Measurements from ENCODE around the gene RNLS. TPM values are rescaled to one million over a fixed set of nuclear protein-coding genes. Genes with fewer than 3 reads are reported as not detected.

The RNLS gene
- polyA plus RNA-seq, 3 donors: 3.3 to 3.9 (median 3.7) TPM

DNA sequence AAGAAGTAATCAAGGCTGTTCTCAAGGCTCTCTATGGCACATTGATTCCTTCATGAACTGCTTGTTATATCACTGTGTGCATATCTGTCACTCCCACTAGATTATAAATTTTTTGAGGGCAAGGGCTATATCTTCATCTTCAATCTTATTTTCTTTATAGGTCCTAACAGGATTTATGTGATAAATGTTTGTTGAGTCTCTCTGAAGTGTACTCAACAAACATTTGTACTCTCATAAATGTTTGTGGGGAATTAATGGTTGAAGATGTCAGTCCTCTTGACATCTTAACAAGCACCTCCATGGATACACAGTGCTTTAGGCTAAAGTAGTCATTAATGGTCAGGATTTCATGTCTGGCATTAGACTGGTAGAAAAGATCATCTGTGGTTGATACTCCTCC lies 143.2 kb downstream of the RNLS start:
- intact Hi-C loops (cut with micrococcal nuclease): no loop called here
- Histone ChIP-seq H3K4me2 (replicated peaks; ENCODE audit: extremely low read depth, low read length, poor library complexity, severe bottlenecking) (no peak overlapping the region), H3K36me3 (replicated peaks in 1 of 2; ENCODE audit: control insufficient read depth in 1 of 2, insufficient read depth in 2 of 2, low read length in 2 of 2) (no peaks in the 10 kb centered on the region), H4K20me1 (ENCODE audit: insufficient read depth, low read length) (no peaks in the 10 kb centered on the region), H3K9ac (ENCODE audit: insufficient read depth, low read length, poor library complexity, severe bottlenecking) (no peak overlapping the region), H3K4me3 (replicated peaks in 1 of 3; ENCODE audit: low read depth in 2 of 3, low read length in 3 of 3) (no peak overlapping the region), H2AFZ (ENCODE audit: insufficient read depth, low read depth, low read length, poor library complexity, severe bottlenecking) (no peak overlapping the region), H3K79me2 (ENCODE audit: insufficient read depth, low read length) (no peaks in the 10 kb centered on the region), H3K27me3 (ENCODE audit: control insufficient read depth in 2 of 2, insufficient read depth in 2 of 2, low read length in 2 of 2) (no peaks in the 10 kb centered on the region), H3K27ac (ENCODE audit: low read depth in 1 of 2, low read length in 2 of 2) (no peak overlapping the region), H3K4me1 (ENCODE audit: control insufficient read depth in 1 of 2, insufficient read depth in 2 of 2, low read length in 2 of 2) (peaks cover 0 to 5% of the 10 kb centered on the region in 2 donors), H3K9me3 (replicated peaks in 1 of 2; ENCODE audit: control insufficient read depth in 1 of 2, insufficient read depth in 1 of 2, low read length in 2 of 2) (no peaks in the 10 kb centered on the region)
- Mint-ChIP-seq H3K27me3 (ENCODE audit: low read depth in 3 of 3) (peaks cover 0 to 3% (median 1%) of the 10 kb centered on the region in 3 donors), H3K4me3 (no peak overlapping the region), H3K36me3 (no peaks in the 10 kb centered on the region), H3K27ac (peak overlapping the region in 1 of 7 donors; percentile 18), H3K4me1 (peaks cover 9% of the 10 kb centered on the region), H3K9me3 (peaks cover 3 to 16% (median 12%) of the 10 kb centered on the region in 7 donors)
- TF ChIP-seq, protein P1, sequence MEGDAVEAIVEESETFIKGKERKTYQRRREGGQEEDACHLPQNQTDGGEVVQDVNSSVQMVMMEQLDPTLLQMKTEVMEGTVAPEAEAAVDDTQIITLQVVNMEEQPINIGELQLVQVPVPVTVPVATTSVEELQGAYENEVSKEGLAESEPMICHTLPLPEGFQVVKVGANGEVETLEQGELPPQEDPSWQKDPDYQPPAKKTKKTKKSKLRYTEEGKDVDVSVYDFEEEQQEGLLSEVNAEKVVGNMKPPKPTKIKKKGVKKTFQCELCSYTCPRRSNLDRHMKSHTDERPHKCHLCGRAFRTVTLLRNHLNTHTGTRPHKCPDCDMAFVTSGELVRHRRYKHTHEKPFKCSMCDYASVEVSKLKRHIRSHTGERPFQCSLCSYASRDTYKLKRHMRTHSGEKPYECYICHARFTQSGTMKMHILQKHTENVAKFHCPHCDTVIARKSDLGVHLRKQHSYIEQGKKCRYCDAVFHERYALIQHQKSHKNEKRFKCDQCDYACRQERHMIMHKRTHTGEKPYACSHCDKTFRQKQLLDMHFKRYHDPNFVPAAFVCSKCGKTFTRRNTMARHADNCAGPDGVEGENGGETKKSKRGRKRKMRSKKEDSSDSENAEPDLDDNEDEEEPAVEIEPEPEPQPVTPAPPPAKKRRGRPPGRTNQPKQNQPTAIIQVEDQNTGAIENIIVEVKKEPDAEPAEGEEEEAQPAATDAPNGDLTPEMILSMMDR (IDR thresholded peaks at IDR 0.05): no peak
- DNase-seq: no peak

DNA sequence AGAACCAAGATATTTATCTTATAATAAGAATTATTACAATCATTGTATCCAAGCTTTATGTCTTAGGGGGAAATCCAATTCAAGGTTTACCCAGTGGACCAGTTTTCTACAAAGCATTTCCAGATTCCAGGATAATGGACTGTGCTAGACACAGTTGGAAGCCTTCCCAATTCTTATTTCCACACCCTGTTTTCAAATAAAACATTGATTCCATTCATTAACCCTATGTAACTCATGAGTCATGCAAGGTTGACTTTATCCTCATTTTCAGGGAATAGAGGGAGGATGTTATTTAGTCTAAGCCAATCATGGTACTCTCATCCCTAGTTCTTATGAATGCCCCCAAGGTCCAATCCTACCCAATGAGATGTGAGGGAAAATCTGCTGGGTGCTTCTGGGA lies 145.7 kb downstream of the RNLS start:
- Mint-ChIP-seq H3K9me3 (peaks cover 0 to 5% (median 0%) of the 10 kb centered on the region in 7 donors), H3K4me1 (peaks cover 2% of the 10 kb centered on the region), H3K27ac (no peak overlapping the region), H3K27me3 (ENCODE audit: low read depth in 3 of 3) (peaks cover 0 to 1% (median 1%) of the 10 kb centered on the region in 3 donors), H3K36me3 (peaks cover 0 to 1% of the 10 kb centered on the region in 2 donors), H3K4me3 (no peak overlapping the region)
- Histone ChIP-seq H2AFZ (ENCODE audit: insufficient read depth, low read depth, low read length, poor library complexity, severe bottlenecking) (no peak overlapping the region), H4K20me1 (ENCODE audit: insufficient read depth, low read length) (no peaks in the 10 kb centered on the region), H3K9me3 (replicated peaks in 1 of 2; ENCODE audit: control insufficient read depth in 1 of 2, insufficient read depth in 1 of 2, low read length in 2 of 2) (no peaks in the 10 kb centered on the region), H3K4me1 (ENCODE audit: control insufficient read depth in 1 of 2, insufficient read depth in 2 of 2, low read length in 2 of 2) (peaks cover 0 to under 1% of the 10 kb centered on the region in 2 donors), H3K27ac (ENCODE audit: low read depth in 1 of 2, low read length in 2 of 2) (no peak overlapping the region), H3K27me3 (ENCODE audit: control insufficient read depth in 2 of 2, insufficient read depth in 2 of 2, low read length in 2 of 2) (no peaks in the 10 kb centered on the region), H3K9ac (ENCODE audit: insufficient read depth, low read length, poor library complexity, severe bottlenecking) (no peak overlapping the region), H3K36me3 (replicated peaks in 1 of 2; ENCODE audit: control insufficient read depth in 1 of 2, insufficient read depth in 2 of 2, low read length in 2 of 2) (no peaks in the 10 kb centered on the region), H3K4me3 (replicated peaks in 1 of 3; ENCODE audit: low read depth in 2 of 3, low read length in 3 of 3) (no peak overlapping the region), H3K79me2 (ENCODE audit: insufficient read depth, low read length) (no peaks in the 10 kb centered on the region), H3K4me2 (replicated peaks; ENCODE audit: extremely low read depth, low read length, poor library complexity, severe bottlenecking) (no peak overlapping the region)
- no peak for DNase-seq
- TF ChIP-seq, protein P1 (IDR thresholded peaks at IDR 0.05): no peak
- intact Hi-C loops (cut with micrococcal nuclease): no loop called here

All from CD14-positive monocyte (primary cell).